HFFc6 (cell line): ENCODE data around the gene MFSD1. TPM values are rescaled to one million over a fixed set of nuclear protein-coding genes. Genes with fewer than 3 reads are reported as not detected.

ENCODE experiments used
- DNase-seq: peaks from one replicate; pipeline ENCODE4 v3.0.0-alpha.2; 2018
- H3K27ac Mint-ChIP-seq: 2 replicates; pipeline ENCODE4 v1.8.0; 2020; ENCODE audit warnings: mild to moderate bottlenecking, mixed read lengths
- H3K27me3 Mint-ChIP-seq: 2 replicates; pipeline ENCODE4 v1.8.0; 2021; ENCODE audit warnings: mild to moderate bottlenecking, moderate library complexity, mixed read lengths; ENCODE audit not compliant: insufficient read depth
- H3K36me3 Mint-ChIP-seq: 2 replicates; pipeline ENCODE4 v1.8.0; 2021; ENCODE audit warnings: low read depth, mixed read lengths
- H3K4me1 Mint-ChIP-seq: 2 replicates; pipeline ENCODE4 v1.8.0; 2020; ENCODE audit warnings: low read depth, mixed read lengths
- H3K4me3 Mint-ChIP-seq: 2 replicates; pipeline ENCODE4 v1.8.0; 2020; ENCODE audit warnings: mild to moderate bottlenecking, moderate library complexity, mixed read lengths
- H3K9me3 Mint-ChIP-seq: 2 replicates; pipeline ENCODE4 v1.8.0; 2020; ENCODE audit warnings: mild to moderate bottlenecking, mixed read lengths
- CTCF ChIP-seq: fragments of 200-600 bp; sonication (generic); IDR thresholded peaks from 2 replicates; pipeline ENCODE4 v1.5.0; 2021; ENCODE audit warnings: antibody characterized with exemption, mild to moderate bottlenecking
- total RNA-seq, 6 experiments: library from RNA; stranded (reverse); fragmentation: NEBNext Ultra II Directional; extraction: Animal tissue kit (Norgen Biotek cat#: 25700); gene quantifications; 2 replicates in 1 of 6; 3 replicates in 5 of 6; pipeline ENCODE4 v1.2.3, GENCODE V29; 2021

MFSD1 gene
- total RNA-seq, 6 experiments from 2014 or later, result 61.6 to 75.4 (median 68.8) TPM

- peak overlapping the region; percentile 92 for H3K4me3 Mint-ChIP-seq
- peaks cover 1% of the 10 kb centered on the region for H3K27me3 Mint-ChIP-seq
- TF ChIP-seq CTCF, result no peak
- peaks cover 53% of the 10 kb centered on the region for H3K4me1 Mint-ChIP-seq
- H3K36me3 Mint-ChIP-seq, result peaks cover 11% of the 10 kb centered on the region
- peak overlapping the region; percentile 93 for H3K27ac Mint-ChIP-seq
- no peaks in the 10 kb centered on the region for H3K9me3 Mint-ChIP-seq
- no peak for DNase-seq
Observed at GRCh38 chr3:158802409-158803268, 785 bp downstream of the MFSD1 start.

- no peak overlapping the region for H3K4me3 Mint-ChIP-seq
- TF ChIP-seq CTCF, result no peak
- H3K27me3 Mint-ChIP-seq, result peaks cover 1% of the 10 kb centered on the region
- H3K4me1 Mint-ChIP-seq, result peaks cover 71% of the 10 kb centered on the region
- H3K9me3 Mint-ChIP-seq, result no peaks in the 10 kb centered on the region
- no peak overlapping the region; the same call in 1 of the 2 replicates for H3K27ac Mint-ChIP-seq
- no peak for DNase-seq
- H3K36me3 Mint-ChIP-seq, result peaks cover 28% of the 10 kb centered on the region
Observed at GRCh38 chr3:158804441-158804840, 2.6 kb downstream of the MFSD1 start.

GRCh38 chr3:158808697-158809096 lies 6.8 kb downstream of the MFSD1 start:
- Mint-ChIP-seq H3K4me1 (peaks cover 45% of the 10 kb centered on the region), H3K27me3 (no peaks in the 10 kb centered on the region), H3K4me3 (peak overlapping the region; percentile 7; the same call in 1 of the 2 replicates), H3K9me3 (no peaks in the 10 kb centered on the region), H3K36me3 (peaks cover 44% of the 10 kb centered on the region), H3K27ac (peak overlapping the region; percentile 64)
- no peak for TF ChIP-seq CTCF
- DNase-seq, result peak; percentile 83

GRCh38 chr3:158809642-158810041 lies 7.8 kb downstream of the MFSD1 start:
- Mint-ChIP-seq H3K4me1 (peaks cover 35% of the 10 kb centered on the region), H3K9me3 (no peaks in the 10 kb centered on the region), H3K27ac (peak overlapping the region; percentile 62), H3K4me3 (no peak overlapping the region), H3K27me3 (no peaks in the 10 kb centered on the region), H3K36me3 (peaks cover 46% of the 10 kb centered on the region)
- TF ChIP-seq CTCF, result no peak
- no peak for DNase-seq

- Mint-ChIP-seq H3K27ac (no peak overlapping the region), H3K9me3 (no peaks in the 10 kb centered on the region), H3K4me3 (no peak overlapping the region; the same call in 1 of the 2 replicates), H3K27me3 (no peaks in the 10 kb centered on the region), H3K36me3 (peaks cover 39% of the 10 kb centered on the region), H3K4me1 (peaks cover 27% of the 10 kb centered on the region)
- TF ChIP-seq CTCF, result no peak
- DNase-seq, result no peak
Observed at GRCh38 chr3:158810823-158811724, 9.2 kb downstream of the MFSD1 start.
